ENCODE measurements around the gene CPA5. TPM values are rescaled to one million over a fixed set of nuclear protein-coding genes. Genes with fewer than 3 reads are reported as not detected.

Gene CPA5
- total RNA-seq, 1 experiment from 2014 or later = not detected

DNA sequence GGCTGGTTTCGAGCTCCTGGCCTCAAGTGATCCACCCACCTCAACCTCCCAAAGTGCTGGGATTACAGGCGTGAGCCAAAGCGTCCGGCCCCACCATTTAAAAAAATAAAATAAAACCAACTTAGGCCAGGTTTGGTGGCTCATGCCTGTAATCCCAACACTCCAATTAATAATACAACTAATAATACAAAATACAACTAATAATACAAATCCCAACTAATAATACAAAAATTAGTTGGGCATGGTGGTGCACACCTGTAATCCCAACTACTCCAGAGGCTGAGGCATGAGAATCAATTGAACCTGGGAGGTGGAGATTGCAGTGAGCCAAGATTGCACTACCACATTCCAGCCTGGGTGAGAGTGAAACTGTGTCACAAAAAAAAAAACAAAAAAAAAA, 68.6 kb downstream of the CPA5 start:
- Mint-ChIP-seq H3K36me3 (no peaks in the 10 kb centered on the region), H3K4me1 (0 out of 2 replicates have a peak, but pooled peaks cover 6% of the 10 kb centered on the region), H3K27ac (no peak overlapping the region), H3K9me3 (no peaks in the 10 kb centered on the region), H3K27me3 (ENCODE audit: low read depth) (no peaks in the 10 kb centered on the region), H3K4me3 (no peak overlapping the region)
- no peak for ATAC-seq
- POLR2A ChIA-PET = no interaction called here
- CTCF ChIA-PET = interaction anchor here (1.6 kb wide), 1 partner anchor 32 kb away, joined by 5 read pairs; no protein-coding TSS in a partner anchor
- DNase-seq (ENCODE audit: low spot score) = no peak
- TF ChIP-seq MYBL2 (CRISPR knock-in tag; IDR thresholded peaks at IDR 0.05) (no peak), FOXK1 (CRISPR knock-in tag; IDR thresholded peaks at IDR 0.05) (no peak), ZNF121 (CRISPR knock-in tag; IDR thresholded peaks at IDR 0.05) (no peak), NFATC4 (CRISPR knock-in tag; IDR thresholded peaks at IDR 0.05) (no peak)
- TF ChIP-seq, protein P1, sequence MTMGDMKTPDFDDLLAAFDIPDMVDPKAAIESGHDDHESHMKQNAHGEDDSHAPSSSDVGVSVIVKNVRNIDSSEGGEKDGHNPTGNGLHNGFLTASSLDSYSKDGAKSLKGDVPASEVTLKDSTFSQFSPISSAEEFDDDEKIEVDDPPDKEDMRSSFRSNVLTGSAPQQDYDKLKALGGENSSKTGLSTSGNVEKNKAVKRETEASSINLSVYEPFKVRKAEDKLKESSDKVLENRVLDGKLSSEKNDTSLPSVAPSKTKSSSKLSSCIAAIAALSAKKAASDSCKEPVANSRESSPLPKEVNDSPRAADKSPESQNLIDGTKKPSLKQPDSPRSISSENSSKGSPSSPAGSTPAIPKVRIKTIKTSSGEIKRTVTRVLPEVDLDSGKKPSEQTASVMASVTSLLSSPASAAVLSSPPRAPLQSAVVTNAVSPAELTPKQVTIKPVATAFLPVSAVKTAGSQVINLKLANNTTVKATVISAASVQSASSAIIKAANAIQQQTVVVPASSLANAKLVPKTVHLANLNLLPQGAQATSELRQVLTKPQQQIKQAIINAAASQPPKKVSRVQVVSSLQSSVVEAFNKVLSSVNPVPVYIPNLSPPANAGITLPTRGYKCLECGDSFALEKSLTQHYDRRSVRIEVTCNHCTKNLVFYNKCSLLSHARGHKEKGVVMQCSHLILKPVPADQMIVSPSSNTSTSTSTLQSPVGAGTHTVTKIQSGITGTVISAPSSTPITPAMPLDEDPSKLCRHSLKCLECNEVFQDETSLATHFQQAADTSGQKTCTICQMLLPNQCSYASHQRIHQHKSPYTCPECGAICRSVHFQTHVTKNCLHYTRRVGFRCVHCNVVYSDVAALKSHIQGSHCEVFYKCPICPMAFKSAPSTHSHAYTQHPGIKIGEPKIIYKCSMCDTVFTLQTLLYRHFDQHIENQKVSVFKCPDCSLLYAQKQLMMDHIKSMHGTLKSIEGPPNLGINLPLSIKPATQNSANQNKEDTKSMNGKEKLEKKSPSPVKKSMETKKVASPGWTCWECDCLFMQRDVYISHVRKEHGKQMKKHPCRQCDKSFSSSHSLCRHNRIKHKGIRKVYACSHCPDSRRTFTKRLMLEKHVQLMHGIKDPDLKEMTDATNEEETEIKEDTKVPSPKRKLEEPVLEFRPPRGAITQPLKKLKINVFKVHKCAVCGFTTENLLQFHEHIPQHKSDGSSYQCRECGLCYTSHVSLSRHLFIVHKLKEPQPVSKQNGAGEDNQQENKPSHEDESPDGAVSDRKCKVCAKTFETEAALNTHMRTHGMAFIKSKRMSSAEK (CRISPR knock-in tag; IDR thresholded peaks at IDR 0.05; ENCODE audit: borderline replicate concordance) = no peak
- TF ChIP-seq, protein P2, sequence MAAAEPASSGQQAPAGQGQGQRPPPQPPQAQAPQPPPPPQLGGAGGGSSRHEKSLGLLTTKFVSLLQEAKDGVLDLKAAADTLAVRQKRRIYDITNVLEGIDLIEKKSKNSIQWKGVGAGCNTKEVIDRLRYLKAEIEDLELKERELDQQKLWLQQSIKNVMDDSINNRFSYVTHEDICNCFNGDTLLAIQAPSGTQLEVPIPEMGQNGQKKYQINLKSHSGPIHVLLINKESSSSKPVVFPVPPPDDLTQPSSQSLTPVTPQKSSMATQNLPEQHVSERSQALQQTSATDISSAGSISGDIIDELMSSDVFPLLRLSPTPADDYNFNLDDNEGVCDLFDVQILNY (CRISPR knock-in tag; IDR thresholded peaks at IDR 0.05) = no peak
- TF ChIP-seq, protein P3, sequence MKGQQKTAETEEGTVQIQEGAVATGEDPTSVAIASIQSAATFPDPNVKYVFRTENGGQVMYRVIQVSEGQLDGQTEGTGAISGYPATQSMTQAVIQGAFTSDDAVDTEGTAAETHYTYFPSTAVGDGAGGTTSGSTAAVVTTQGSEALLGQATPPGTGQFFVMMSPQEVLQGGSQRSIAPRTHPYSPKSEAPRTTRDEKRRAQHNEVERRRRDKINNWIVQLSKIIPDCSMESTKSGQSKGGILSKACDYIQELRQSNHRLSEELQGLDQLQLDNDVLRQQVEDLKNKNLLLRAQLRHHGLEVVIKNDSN (CRISPR knock-in tag; IDR thresholded peaks at IDR 0.05) = no peak
- TF ChIP-seq, protein P4, sequence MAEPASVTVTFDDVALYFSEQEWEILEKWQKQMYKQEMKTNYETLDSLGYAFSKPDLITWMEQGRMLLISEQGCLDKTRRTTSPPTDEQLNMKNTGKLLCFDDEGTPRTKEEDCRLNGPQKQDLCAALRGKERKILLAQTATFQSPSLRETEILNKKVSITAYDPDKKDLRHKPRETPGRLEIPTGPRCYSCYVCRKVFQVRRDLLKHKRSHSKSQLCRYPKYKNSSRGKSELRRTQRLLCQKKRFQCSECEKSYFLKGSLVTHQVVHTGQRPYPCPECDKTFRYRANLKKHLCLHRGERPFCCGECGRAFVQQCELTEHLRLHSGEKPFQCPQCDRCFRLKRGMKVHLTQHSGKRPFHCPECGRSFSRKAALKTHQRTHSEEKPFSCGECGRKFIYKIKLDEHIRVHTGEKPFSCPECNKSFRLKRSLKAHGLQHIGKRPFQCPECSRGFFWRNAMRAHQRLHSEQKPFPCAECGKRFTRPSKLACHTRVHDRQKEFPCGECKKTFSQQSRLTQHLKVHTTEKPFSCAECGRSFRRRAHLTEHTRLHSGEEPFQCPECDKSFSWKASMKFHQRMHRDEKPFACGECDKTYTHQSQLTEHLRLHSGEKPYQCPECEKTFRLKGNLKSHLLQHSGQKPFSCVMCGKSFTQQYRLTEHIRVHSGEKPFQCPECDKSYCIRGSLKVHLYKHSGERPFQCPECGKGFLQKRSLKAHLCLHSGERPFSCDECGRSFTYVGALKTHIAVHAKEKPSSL (CRISPR knock-in tag; conservative IDR thresholded peaks at IDR 0.05) = no peak

DNA sequence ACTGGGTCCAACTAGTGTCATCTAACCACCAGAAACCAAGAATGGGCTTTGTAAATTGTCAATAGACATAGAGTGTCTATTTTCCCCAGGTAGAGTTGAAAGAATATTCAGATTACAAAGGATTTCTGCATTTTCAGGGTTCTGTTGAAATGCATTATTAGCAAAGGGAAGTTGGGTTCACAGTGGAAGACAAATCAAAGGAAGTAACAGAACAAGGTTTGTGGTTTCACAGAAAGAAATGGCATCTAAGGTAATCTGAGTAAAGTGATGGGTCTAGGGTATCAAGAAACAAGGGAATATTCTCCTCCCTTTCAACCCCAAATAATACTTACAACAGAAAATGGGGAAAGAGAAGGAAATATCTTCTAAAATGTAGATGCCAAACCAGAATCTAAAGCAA, 70.4 kb downstream of the CPA5 start:
- POLR2A ChIA-PET = no interaction called here
- Mint-ChIP-seq H3K4me1 (peaks cover 21% of the 10 kb centered on the region), H3K36me3 (no peaks in the 10 kb centered on the region), H3K4me3 (no peak overlapping the region), H3K27ac (no peak overlapping the region), H3K9me3 (no peaks in the 10 kb centered on the region), H3K27me3 (ENCODE audit: low read depth) (no peaks in the 10 kb centered on the region)
- no peak for DNase-seq (ENCODE audit: low spot score)
- ATAC-seq = no peak
- CTCF ChIA-PET = no interaction called here
- no peak for TF ChIP-seq ZNF232 (CRISPR knock-in tag; IDR thresholded peaks at IDR 0.05)
- TF ChIP-seq, protein P5, sequence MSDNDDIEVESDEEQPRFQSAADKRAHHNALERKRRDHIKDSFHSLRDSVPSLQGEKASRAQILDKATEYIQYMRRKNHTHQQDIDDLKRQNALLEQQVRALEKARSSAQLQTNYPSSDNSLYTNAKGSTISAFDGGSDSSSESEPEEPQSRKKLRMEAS (CRISPR knock-in tag; IDR thresholded peaks at IDR 0.05) = no peak
- no peak for TF ChIP-seq SOX15 (CRISPR knock-in tag; IDR thresholded peaks at IDR 0.05)
- TF ChIP-seq ZNF138 (CRISPR knock-in tag; conservative IDR thresholded peaks at IDR 0.05) = no peak
- TF ChIP-seq, protein P2 (CRISPR knock-in tag; IDR thresholded peaks at IDR 0.05) = no peak
- no peak for TF ChIP-seq JAZF1 (CRISPR knock-in tag; IDR thresholded peaks at IDR 0.05)
- TF ChIP-seq, protein P3 (CRISPR knock-in tag; IDR thresholded peaks at IDR 0.05) = no peak
- no peak for TF ChIP-seq KAT7 (CRISPR knock-in tag; IDR thresholded peaks at IDR 0.05; ENCODE audit: borderline replicate concordance)
- TF ChIP-seq, protein P6, sequence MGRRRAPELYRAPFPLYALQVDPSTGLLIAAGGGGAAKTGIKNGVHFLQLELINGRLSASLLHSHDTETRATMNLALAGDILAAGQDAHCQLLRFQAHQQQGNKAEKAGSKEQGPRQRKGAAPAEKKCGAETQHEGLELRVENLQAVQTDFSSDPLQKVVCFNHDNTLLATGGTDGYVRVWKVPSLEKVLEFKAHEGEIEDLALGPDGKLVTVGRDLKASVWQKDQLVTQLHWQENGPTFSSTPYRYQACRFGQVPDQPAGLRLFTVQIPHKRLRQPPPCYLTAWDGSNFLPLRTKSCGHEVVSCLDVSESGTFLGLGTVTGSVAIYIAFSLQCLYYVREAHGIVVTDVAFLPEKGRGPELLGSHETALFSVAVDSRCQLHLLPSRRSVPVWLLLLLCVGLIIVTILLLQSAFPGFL (CRISPR knock-in tag; IDR thresholded peaks at IDR 0.05; ENCODE audit: borderline replicate concordance) = no peak
- TF ChIP-seq RELA (CRISPR knock-in tag; IDR thresholded peaks at IDR 0.05; ENCODE audit: borderline replicate concordance) = no peak
- TF ChIP-seq ZNF121 (CRISPR knock-in tag; IDR thresholded peaks at IDR 0.05) = no peak
- no peak for TF ChIP-seq SMAD3 (CRISPR knock-in tag; IDR thresholded peaks at IDR 0.05; ENCODE audit: borderline replicate concordance)
- no peak for TF ChIP-seq TEAD4 (CRISPR knock-in tag; IDR thresholded peaks at IDR 0.05)
